Frontal cortex (tissue), 4 donors: Measurements from ENCODE around the gene MAGEB2. TPM values are rescaled to one million over a fixed set of nuclear protein-coding genes. Genes with fewer than 3 reads are reported as not detected.

ENCODE experiments used
- DNase-seq, 2 donors: peaks; one replicate each; pipeline ENCODE4 v3.0.0; 2012; ENCODE audit warnings: low spot score in 2 of 2
- FAIRE-seq: peaks from 2 replicates; lab custom pipeline; 2012; peaks lifted over from hg19 to GRCh38; lab: Jason Lieb, UNC
- total RNA-seq: library from RNA; depleted of rRNA; stranded (reverse); fragments of >200 nt; gene quantifications from one replicate; pipeline ENCODE4 v1.2.3, GENCODE V29; 2014
- donor health status: control.
- donor health status: control.
- donor health status: control.

The MAGEB2 gene
- total RNA-seq, 1 donor from 2014 or later, result not detected

DNA sequence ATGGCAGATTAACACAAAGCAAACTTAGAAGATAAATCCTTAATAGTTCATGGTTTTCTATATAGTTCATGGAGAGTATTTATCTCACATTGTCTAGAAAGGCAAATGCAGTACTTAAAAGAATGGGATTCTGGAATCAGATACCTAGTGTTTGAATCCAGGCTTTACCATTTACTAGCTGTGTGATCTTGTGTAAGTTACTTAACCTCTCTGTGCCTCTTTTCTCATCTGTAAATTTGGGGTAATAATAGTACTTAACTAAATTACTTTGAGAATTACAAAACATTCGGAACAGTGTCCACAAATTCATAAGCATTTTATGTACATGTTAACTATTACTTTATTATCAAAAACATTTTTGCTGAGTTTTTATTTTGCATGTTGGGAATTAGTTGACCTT lies 47.4 kb downstream of the MAGEB2 start:
- no peak for FAIRE-seq
- no peak for DNase-seq

Other genes with a start within 250 kb of the MAGEB2 start
- gene MAGEB3, start 15.1 kb downstream of the MAGEB2 start, total RNA-seq, result not detected
- gene MAGEB4, start 26.4 kb downstream of the MAGEB2 start, total RNA-seq, result not detected
- not detected for gene MAGEB1, start 31.6 kb downstream of the MAGEB2 start, total RNA-seq
- gene NR0B1, start 93.8 kb downstream of the MAGEB2 start, total RNA-seq, result 0.41 TPM